ENCODE data around the gene MYLK.

MYLK gene

GRCh38 chr3:123679712-123680386 lies 204.3 kb downstream of the MYLK start:
- DNase-seq (ENCODE audit: low read depth in 2 of 2), result no peak

GRCh38 chr3:123678108-123678511 lies 206.0 kb downstream of the MYLK start:
- DNase-seq (ENCODE audit: low read depth in 2 of 2), result peak; percentile 74 to 75

DNA sequence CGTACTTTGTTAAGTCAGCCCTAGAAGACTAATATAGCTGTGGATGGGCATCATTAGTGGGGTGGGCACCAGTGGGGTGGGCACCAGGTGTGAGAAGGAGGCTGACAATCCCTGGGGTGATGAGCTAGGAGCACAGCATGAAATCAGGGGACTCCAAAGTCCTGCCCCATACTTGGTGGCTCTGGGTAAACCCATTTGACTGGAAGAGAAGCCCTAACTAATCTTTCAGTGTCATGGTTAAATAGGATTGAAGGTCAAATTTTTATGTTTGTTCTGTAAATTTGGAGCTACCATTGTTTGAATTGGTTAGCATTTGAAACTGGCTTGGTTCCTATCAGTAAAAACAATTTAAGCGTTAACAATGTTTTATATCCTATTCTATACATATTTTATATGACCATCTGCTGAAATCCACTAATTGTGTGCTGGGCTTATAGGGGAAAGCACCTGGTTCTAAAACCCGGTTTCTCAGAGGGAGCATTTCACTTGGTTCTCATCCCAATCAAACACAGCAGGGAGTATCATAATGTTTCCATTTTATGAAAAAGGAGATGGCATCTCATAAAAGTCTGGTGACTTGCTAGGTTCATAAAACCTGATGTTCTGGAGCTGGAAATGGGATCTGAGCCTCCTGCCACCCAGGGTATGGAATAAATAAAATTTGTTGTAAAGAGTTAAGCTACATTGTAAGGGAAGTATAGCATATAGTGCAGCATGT lies 211.5 kb downstream of the MYLK start:
- DNase-seq (ENCODE audit: low read depth in 2 of 2), result no peak

DNA sequence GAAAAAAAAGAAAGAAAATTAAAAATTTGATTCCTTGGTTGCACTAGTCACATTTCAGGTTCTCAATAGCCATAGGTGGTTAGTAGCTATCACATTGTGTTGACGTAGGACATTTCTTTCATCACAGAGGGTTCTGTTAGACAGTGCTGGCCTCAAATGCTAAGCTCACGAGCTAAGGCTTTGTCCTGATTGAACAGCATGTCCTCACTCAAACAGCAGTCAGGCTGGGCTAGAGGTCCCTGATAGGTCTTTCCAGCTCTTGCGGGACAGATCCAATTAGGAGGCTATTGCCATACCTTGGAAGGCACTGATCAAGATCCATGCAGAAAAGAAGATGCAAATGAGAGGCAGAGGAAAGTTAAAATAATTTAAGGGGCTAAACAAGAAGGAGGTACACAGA lies 213.4 kb downstream of the MYLK start:
- no peak for DNase-seq (ENCODE audit: low read depth in 2 of 2)

GRCh38 chr3:123668906-123669305 lies 215.2 kb downstream of the MYLK start:
- no peak for DNase-seq (ENCODE audit: low read depth in 2 of 2)

- no peak for DNase-seq (ENCODE audit: low read depth in 2 of 2)
Observed at GRCh38 chr3:123667784-123668183, 216.3 kb downstream of the MYLK start.

GRCh38 chr3:123664753-123665152 lies 219.4 kb downstream of the MYLK start:
- DNase-seq (ENCODE audit: low read depth in 2 of 2), result peak in 1 of 2 experiments; percentile 53

- DNase-seq (ENCODE audit: low read depth in 2 of 2), result no peak
Observed at GRCh38 chr3:123663977-123664376, 220.2 kb downstream of the MYLK start.

DNA sequence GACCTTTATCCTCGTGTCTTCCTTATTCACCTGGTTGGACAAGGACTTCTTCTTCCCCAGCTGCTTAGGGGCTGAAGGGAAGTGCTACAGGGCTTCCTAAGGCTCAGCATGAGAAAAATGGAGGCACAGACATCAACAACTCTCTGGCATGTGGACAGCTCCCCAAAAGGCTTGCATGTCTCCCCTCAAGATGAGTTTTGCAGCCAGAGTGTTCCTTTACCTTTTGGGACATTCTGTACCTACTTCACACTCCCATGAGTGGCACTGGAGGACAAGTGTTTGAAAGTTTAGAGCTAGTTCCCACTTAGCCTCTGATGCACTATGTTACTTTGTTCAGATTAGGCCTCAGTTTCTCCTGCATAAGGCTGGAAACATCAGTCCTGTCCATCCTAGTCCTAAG lies 222.2 kb downstream of the MYLK start:
- no peak for DNase-seq (ENCODE audit: low read depth in 2 of 2)

DNA sequence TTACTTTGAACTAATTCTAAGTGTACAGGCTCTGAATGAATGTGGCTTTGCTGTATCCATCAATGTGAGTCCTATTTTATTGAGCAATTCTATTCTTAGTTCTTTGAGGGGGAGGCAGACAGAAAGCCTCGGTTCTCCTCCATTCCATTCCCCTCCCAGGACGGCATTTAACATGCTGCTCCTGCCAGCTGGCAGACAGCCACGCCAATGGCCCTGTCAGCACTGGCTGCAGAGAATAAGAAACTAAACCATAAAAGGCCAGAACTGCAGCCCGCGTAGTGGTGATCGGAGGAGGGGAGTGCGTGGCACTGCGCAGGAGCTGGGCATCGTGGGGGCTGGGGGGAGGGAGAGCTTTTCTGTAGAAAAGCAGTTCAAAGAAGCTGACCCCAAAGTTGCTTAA lies 223.2 kb downstream of the MYLK start:
- DNase-seq (ENCODE audit: low read depth in 2 of 2), result peak; percentile 99

- no peak for DNase-seq (ENCODE audit: low read depth in 2 of 2)
Observed at GRCh38 chr3:123660141-123660675, 223.9 kb downstream of the MYLK start.

DNA sequence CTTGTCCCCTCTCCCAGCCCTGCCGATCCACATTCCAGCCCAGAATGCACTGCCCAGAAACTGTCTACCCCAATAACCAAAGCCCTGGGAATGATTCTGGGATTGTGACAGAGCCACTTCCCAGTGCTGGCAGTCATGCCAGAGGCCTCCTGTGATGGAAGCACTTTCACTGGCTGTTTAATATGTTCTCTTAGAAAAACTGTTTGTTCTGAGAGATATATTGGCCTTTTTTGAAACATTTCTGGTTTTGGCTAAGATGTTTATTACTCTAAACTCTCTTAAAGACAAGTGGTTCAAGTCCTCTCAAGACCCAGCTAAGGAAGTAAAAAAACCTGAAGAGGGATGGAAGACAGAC lies 225.3 kb downstream of the MYLK start:
- no peak for DNase-seq (ENCODE audit: low read depth in 2 of 2)

GRCh38 chr3:123658118-123658851 lies 225.8 kb downstream of the MYLK start:
- DNase-seq (ENCODE audit: low read depth in 2 of 2), result no peak

GRCh38 chr3:123657568-123657967 lies 226.6 kb downstream of the MYLK start:
- DNase-seq (ENCODE audit: low read depth in 2 of 2), result no peak

DNA sequence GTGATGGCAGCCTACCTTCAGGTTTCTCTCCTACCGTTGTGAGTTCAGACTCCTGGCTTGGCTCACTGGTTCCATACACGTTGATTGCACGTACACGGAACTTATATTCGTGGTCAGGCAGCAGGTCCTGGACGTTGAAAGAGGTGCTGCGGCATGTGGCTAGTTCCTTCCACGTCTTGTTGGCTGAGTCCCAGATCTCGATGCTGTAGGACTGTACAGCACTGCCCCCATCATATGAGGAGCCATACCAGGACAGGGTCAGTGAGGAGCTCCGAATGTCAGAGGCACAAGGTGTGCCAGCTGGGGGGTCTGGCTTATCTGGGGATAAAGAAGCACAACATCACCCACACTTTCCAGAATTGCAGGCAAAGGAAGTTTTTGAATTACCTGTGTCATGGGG lies 227.0 kb downstream of the MYLK start:
- DNase-seq (ENCODE audit: low read depth in 2 of 2), result no peak

- DNase-seq (ENCODE audit: low read depth in 2 of 2), result no peak
Observed at GRCh38 chr3:123656691-123657090, 227.4 kb downstream of the MYLK start.

DNA sequence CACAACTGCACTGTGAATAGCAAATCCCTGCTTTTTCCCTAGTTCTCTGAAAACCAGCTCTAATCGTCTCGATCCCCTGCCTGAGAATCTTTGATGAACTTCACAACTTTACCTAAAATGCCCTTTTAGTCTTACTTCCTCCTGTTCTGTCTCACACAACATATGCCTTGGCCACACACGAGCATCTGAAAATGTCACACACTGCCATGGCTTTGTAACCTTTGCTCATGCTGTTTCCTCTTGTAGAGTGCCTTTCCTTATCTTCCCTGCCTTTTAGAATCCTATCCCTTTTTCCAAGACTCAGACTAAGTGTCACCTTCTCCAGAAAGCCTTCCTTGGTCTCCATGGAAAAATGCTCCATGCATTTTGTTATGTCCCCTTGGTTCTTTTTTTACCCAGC lies 227.9 kb downstream of the MYLK start:
- no peak for DNase-seq (ENCODE audit: low read depth in 2 of 2)

DNA sequence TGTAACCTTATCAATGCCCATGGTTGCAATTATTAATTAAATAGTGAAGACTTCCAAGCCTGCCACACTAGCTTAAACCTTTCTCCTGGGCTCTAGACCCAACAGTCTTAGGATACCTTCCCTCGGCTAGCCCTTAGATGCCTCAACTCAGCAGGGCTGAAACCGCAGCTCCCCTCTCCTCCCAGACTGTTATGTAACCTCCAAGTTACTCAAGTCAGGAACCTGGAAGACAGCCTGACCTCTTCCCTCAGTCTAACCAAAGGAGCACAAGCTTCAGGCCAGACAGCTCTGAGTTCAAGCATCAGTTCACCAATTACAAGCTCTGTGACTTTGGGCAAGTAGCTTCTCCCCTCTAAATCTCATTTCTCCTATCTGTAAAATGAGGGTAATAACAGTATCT lies 228.7 kb downstream of the MYLK start:
- no peak for DNase-seq (ENCODE audit: low read depth in 2 of 2)

DNA sequence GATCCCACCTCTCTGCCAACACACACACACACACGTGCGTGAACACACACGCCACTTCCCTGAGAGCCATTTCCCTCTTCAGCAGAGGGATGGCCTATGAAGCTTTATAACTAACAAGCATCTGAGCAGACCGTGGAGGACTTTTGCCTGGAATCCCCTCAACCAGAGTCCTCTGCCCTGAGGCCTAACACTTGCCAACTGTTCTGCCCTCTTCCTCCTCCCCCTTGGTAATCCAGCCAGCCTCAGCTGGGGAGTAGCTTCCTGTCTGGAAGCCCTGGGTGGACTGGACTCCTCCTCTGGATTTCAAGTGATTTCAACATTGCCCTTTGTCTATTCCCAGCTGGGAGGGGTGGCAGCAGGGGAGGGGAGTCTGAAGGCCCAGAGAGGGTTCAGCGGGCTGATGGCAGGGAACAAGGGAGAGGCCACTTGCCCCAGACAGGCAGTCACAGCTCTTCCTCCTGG lies 230.9 kb downstream of the MYLK start:
- peak; percentile 79 for DNase-seq (ENCODE audit: low read depth in 2 of 2)

DNA sequence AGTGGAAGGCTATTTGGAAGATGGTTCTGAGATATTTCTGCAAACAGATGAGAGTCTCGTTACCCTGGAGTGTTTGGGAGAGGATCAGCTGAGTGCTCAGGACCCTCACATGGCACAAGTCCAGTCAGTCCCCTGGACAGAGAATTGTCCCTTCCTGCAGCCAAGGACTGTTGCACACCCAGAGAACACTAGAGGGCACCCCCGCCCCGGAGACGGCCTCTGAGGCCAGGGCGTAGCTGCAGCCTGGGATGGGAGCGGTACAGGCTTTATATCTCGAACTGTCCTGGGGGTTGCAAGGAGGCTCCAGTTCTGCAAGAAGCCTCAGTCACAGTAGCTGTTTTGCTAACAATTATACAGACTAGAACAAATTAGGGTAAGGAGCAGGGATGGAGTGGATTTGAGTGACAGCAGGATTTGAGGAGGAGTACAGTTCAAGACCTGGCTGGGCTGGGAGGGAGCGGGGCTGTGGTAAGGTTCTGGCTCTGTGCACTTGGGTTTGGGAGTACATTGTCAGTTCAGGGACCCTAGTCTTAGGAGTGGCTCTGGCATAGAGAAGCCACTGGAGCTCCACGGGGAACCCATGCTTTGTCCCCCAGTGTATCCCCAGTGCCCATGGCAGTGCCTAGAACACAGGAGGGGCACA lies 231.7 kb downstream of the MYLK start:
- peak; percentile 57 to 59 for DNase-seq (ENCODE audit: low read depth in 2 of 2)

DNA sequence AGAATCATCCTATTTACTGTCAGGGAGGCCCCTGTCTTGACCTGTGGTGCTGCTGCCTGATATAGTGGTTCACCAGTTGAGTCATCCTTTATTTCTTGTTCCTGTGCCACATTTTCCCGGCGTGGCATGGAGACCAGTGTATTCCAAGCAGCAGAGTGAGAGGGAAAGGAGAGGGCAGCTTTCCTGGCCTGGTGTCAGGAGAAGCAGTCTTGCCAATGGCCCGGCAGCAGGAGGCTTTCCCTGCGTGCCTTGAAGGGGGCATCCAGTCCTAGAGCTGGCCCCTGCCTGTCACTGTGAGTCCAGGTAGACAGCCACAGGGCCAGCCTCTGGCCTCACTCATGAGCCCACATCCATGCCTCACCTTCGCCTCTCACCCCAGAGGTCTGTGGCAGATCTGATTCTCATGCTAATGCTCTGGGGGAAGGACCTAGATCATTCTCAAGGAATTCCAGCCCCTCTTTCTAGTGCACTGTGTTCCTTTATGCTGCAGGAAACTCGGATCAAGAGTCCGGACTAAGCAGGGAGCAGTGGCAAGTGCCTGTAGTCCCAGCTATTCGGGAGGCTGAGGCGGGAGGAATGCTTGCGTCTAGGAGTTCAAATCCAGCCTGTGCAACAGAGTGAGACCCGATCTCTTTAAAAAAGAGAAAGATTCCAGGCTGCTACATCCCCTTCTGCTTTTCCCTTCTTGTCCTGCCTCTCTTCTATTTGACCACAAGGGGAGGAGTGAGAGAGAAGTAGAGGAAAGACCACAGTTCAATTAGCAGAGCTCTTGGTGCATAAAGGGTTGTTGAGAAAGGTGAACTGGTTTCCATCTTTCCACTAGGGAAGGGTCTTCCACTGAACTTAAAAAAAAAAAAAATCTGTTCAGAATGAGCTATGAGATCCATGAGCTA lies 232.4 kb downstream of the MYLK start:
- no peak for DNase-seq (ENCODE audit: low read depth in 2 of 2)

Measured in fibroblast of skin of left quadriceps (primary cell).